B cell (primary cell): ENCODE results near the gene WDR62. TPM values are rescaled to one million over a fixed set of nuclear protein-coding genes. Genes with fewer than 3 reads are reported as not detected.
A peak's percentile ranks its signal among the peaks of the same experiment; 100 is the strongest.

Source experiments
- ATAC-seq: fragments of 200-7000 bp; cut with Tn5 transposase; one replicate; pipeline ENCODE4 v1.10.0; 2021; ENCODE audit warnings: low read depth, mild to moderate bottlenecking, moderate number of reproducible peaks, moderate library complexity
- CTCF ChIA-PET: fragments of 350-600 bp; sonication (Branson Sonifier 250); formaldehyde crosslinking; loops from one replicate; lab custom pipeline; 2021; ENCODE audit warnings: antibody characterized with exemption, inconsistent platforms; lab: Charles Lee
- POLR2A ChIA-PET: fragments of 350-600 bp; sonication (Branson Sonifier 250); formaldehyde crosslinking; loops from one replicate; lab custom pipeline; 2021; ENCODE audit warnings: antibody characterized with exemption; lab: Charles Lee
- DNase-seq: peaks from one replicate; pipeline ENCODE4 v3.0.0; 2013
- H2AFZ ChIP-seq: 2 replicates; pipeline ENCODE4 v1.6.1; 2012; ENCODE audit warnings: mild to moderate bottlenecking, low read depth, low read length; ENCODE audit not compliant: insufficient read depth, poor library complexity, severe bottlenecking
- H3K27ac ChIP-seq, 2 donors: 1 replicate in 1 of 2; 2 replicates in 1 of 2; pipeline ENCODE4 v1.5.1; 2012 to 2013; ENCODE audit warnings: low read length in 2 of 2, mild to moderate bottlenecking in 2 of 2, moderate library complexity in 1 of 2
- H3K27me3 ChIP-seq, 4 experiments: fragments of 200-600 bp in 1 of 4; sonication (generic) in 1 of 4; replicated peaks in 1 of 4; 1 replicate in 2 of 4; 2 replicates in 2 of 4; pipeline versions ENCODE4 v1.6.1 to v1.7.0; 2013 to 2016; ENCODE audit warnings: low read length in 3 of 4, mild to moderate bottlenecking in 2 of 4, mixed read lengths in 1 of 4, moderate library complexity in 1 of 4; ENCODE audit not compliant: insufficient read depth in 4 of 4, control insufficient read depth in 3 of 4; ENCODE audit errors: control extremely low read depth in 1 of 4
- H3K36me3 ChIP-seq, 2 experiments: replicated peaks in 1 of 2; 1 replicate in 1 of 2; 2 replicates in 1 of 2; pipeline versions ENCODE4 v1.6.1 to v1.7.1; 2013; ENCODE audit warnings: low read length in 1 of 2; ENCODE audit not compliant: insufficient read depth in 2 of 2, control insufficient read depth in 1 of 2; ENCODE audit errors: control extremely low read depth in 1 of 2, extremely low read depth in 1 of 2
- H3K4me1 ChIP-seq, 2 donors: fragments of 200-600 bp in 1 of 2; sonication (generic) in 1 of 2; 1 replicate in 1 of 2; 2 replicates in 1 of 2; pipeline versions ENCODE4 v1.5.1 to v1.6.1; 2013 to 2017; ENCODE audit warnings: low read length in 2 of 2; ENCODE audit not compliant: control insufficient read depth in 2 of 2, insufficient read depth in 2 of 2
- H3K4me2 ChIP-seq: replicated peaks from 2 replicates; pipeline ENCODE3; 2012; ENCODE audit warnings: mild to moderate bottlenecking, low read depth, low read length; ENCODE audit not compliant: poor library complexity, severe bottlenecking
- H3K4me3 ChIP-seq, 5 experiments: fragments of 200-600 bp in 1 of 5; sonication (generic) in 1 of 5; 1 replicate in 3 of 5; 2 replicates in 2 of 5; pipeline versions ENCODE4 v1.5.1 to v1.7.0; 2011 to 2016; ENCODE audit warnings: low read length in 4 of 5, mild to moderate bottlenecking in 4 of 5, low read depth in 2 of 5, control low read depth in 1 of 5, moderate library complexity in 1 of 5; ENCODE audit not compliant: insufficient read depth in 1 of 5; ENCODE audit errors: control extremely low read depth in 1 of 5, extremely low read depth in 1 of 5
- H3K79me2 ChIP-seq: fragments of 200-600 bp; sonication (generic); one replicate; pipeline ENCODE4 v1.6.0; 2016; ENCODE audit warnings: low read length; ENCODE audit not compliant: control insufficient read depth, insufficient read depth
- H3K9ac ChIP-seq: fragments of 200-600 bp; sonication (generic); 2 replicates; pipeline ENCODE4 v1.6.1; 2017; ENCODE audit warnings: mild to moderate bottlenecking, low read length, moderate library complexity
- H3K9me3 ChIP-seq, 3 donors: one replicate each; pipeline versions ENCODE4 v1.6.1 to v1.7.1; 2013; ENCODE audit warnings: low read length in 2 of 3; ENCODE audit not compliant: control insufficient read depth in 2 of 3, insufficient read depth in 1 of 3; ENCODE audit errors: control extremely low read depth in 1 of 3
- H4K20me1 ChIP-seq: 2 replicates; pipeline ENCODE4 v1.6.0; 2012; ENCODE audit warnings: mild to moderate bottlenecking, low read length; ENCODE audit not compliant: insufficient read depth, control insufficient read depth, poor library complexity, severe bottlenecking
- H3K27ac Mint-ChIP-seq: one replicate; pipeline ENCODE4 v1.8.0; 2021; ENCODE audit warnings: mixed read lengths
- H3K27me3 Mint-ChIP-seq: one replicate; pipeline ENCODE4 v1.8.0; 2021; ENCODE audit warnings: mixed read lengths
- H3K4me1 Mint-ChIP-seq: one replicate; pipeline ENCODE4 v1.8.0; 2021; ENCODE audit warnings: mixed read lengths
- H3K4me3 Mint-ChIP-seq: one replicate; pipeline ENCODE4 v1.8.0; 2021; ENCODE audit warnings: mixed read lengths
- H3K9me3 Mint-ChIP-seq: one replicate; pipeline ENCODE4 v1.8.0; 2022; ENCODE audit warnings: mixed read lengths; ENCODE audit not compliant: insufficient read depth
- CTCF ChIP-seq: fragments of 200-600 bp; IDR thresholded peaks from one replicate; pipeline ENCODE4 v1.8.0; 2022; ENCODE audit warnings: antibody characterized with exemption, mild to moderate bottlenecking
- EZH2 ChIP-seq: IDR thresholded peaks from 2 replicates; pipeline ENCODE4 v1.6.1; 2012; ENCODE audit warnings: borderline replicate concordance, low read depth, mild to moderate bottlenecking, moderate library complexity, low read length; ENCODE audit not compliant: insufficient read depth, poor library complexity, severe bottlenecking
- WGBS: methylation state at CpG from one replicate; pipeline ENCODE4 v1.1.5; 2013; ENCODE audit warnings: missing lambda C conversion rate; ENCODE audit not compliant: insufficient coverage; 5-methylcytosine and 5-hydroxymethylcytosine counted together
- intact Hi-C: fragments of 100-400 bp; cut with micrococcal nuclease; formaldehyde crosslinking; loops from one replicate; pipeline ENCODE4 v1.10.0; 2022
- polyA plus RNA-seq: library from polyadenylated mRNA; depleted of rRNA; stranded (reverse); fragments of >200 nt; gene quantifications from 2 replicates; pipeline ENCODE4 v1.2.3, GENCODE V29; 2012
- total RNA-seq, 2 donors: library from RNA; stranded (reverse); fragments of 120-200 nt in 1 of 2; gene quantifications; 1 replicate in 1 of 2; 2 replicates in 1 of 2; pipeline versions ENCODE4 v1.2.3 to v1.2.4, GENCODE V29; 2013 to 2022

Gene WDR62
- total and polyA plus RNA-seq, 2 donors (not counting 1 experiment from before 2014, with no cell fraction given), result 1.8 to 1.9 TPM

DNA sequence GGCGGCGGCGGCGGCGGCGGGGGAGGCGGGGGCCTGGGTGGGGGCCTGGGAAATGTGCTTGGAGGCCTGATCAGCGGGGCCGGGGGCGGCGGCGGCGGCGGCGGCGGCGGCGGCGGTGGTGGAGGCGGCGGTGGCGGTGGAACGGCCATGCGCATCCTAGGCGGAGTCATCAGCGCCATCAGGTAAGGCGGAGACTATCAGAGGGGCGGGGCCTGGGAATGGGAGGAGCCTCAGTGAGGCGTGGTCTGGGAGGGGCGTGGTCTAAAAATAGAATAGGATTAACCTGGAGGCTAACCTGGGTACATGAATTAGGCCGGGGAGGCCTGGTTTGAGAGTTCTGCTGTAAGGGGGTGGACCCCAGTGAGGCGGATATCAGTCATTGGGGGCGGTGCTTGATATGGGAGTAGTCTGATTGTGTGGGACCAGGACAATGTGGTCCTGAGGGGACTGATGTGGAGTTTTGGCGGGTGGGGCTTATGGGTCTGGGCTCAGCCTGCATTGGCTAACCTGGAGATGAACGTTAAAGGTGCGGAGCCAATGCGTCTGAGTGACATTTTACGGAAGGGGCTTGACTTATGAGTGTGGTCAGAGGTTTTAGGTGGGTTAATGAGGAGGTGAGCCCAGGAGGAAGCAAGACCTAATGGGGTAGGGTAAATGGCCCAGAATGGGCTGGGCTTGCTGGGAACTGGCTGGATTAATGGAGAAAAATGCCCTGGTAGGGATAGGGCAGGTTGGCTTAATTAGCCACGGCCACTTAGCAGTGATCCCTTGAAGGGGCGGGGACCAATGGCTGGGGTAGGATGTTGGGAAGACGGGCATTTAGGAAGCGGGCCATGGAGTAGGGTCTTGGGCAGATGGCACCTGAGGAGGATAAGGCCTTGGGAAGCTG, 86.6 kb downstream of the WDR62 start:
- peak overlapping the region; percentile 20 to 81 for H3K27ac ChIP-seq
- Mint-ChIP-seq H3K4me1 (peaks cover 15% of the 10 kb centered on the region), H3K27ac (peak overlapping the region; percentile 88), H3K4me3 (peak overlapping the region; percentile 96), H3K9me3 (no peaks in the 10 kb centered on the region), H3K27me3 (no peaks in the 10 kb centered on the region)
- peaks cover 27% of the 10 kb centered on the region for H4K20me1 ChIP-seq
- ATAC-seq (peak; percentile 74), DNase-seq (peak; percentile 92)
- peaks cover 26% of the 10 kb centered on the region for H3K79me2 ChIP-seq
- POLR2A ChIA-PET, result interaction anchor here (0.5 to 3.9 kb wide), 4 partner anchors 13 to 641 kb away, joined by 3 to 33 read pairs (median 6); partner anchors contain the start of gene ZNF850
- H2AFZ ChIP-seq, result peak overlapping the region; percentile 92
- peak overlapping the region; percentile 96 for H3K4me2 ChIP-seq
- peak overlapping the region; percentile 86 for H3K9ac ChIP-seq
- no peaks in the 10 kb centered on the region for H3K27me3 ChIP-seq
- TF ChIP-seq CTCF, result no peak
- no peak for TF ChIP-seq EZH2
- peaks cover 4 to 14% of the 10 kb centered on the region in 2 donors for H3K4me1 ChIP-seq
- WGBS, result 34% methylated on average over 27 of the region's 42 CpGs
- H3K9me3 ChIP-seq, result peaks cover 0 to 5% (median 0%) of the 10 kb centered on the region in 3 donors
- H3K36me3 ChIP-seq, result peaks cover 0 to 26% of the 10 kb centered on the region in 2 experiments
- CTCF ChIA-PET, result interaction anchor here (5.6 kb wide), 1 partner anchor 13 kb away, joined by 49 read pairs; no protein-coding TSS in a partner anchor
- intact Hi-C loops, result loop anchor here (1.0 kb wide), 2 partner anchors 26 to 127 kb away; partner anchors contain the start of genes ALKBH6 and TBCB
- peak overlapping the region in 4 of 5 experiments; percentile 76 to 99 (median 90) for H3K4me3 ChIP-seq
